Neuronal stem cell (in vitro differentiated cells): Measurements from ENCODE around the gene ZNF385B.
A peak's percentile ranks its signal among the peaks of the same experiment; 100 is the strongest.

ENCODE experiments used
- DNase-seq: peaks from one replicate; pipeline ENCODE4 v3.0.0-alpha.2; 2013; ENCODE audit warnings: low spot score
- H2AFZ ChIP-seq: one replicate; pipeline ENCODE4 v1.6.1; 2013; ENCODE audit warnings: mild to moderate bottlenecking, low read length, inconsistent platforms
- H2AK5ac ChIP-seq: 2 replicates; pipeline ENCODE4 v1.6.1; 2013; ENCODE audit warnings: low read depth, mild to moderate bottlenecking, inconsistent platforms, low read length, moderate library complexity, mixed read lengths
- H2BK120ac ChIP-seq: 2 replicates; pipeline ENCODE4 v1.6.1; 2013; ENCODE audit warnings: low read depth, mild to moderate bottlenecking, inconsistent platforms, low read length, moderate library complexity, mixed read lengths
- H2BK12ac ChIP-seq: one replicate; pipeline ENCODE4 v1.6.1; 2013; ENCODE audit warnings: low read length, inconsistent platforms
- H2BK15ac ChIP-seq: 2 replicates; pipeline ENCODE4 v1.6.1; 2013; ENCODE audit warnings: mild to moderate bottlenecking, low read length, inconsistent platforms, mixed read lengths
- H2BK5ac ChIP-seq: one replicate; pipeline ENCODE4 v1.6.1; 2013; ENCODE audit warnings: inconsistent platforms, mild to moderate bottlenecking, low read length, moderate library complexity
- H3K14ac ChIP-seq: one replicate; pipeline ENCODE4 v1.6.1; 2013; ENCODE audit warnings: low read length, inconsistent platforms
- H3K18ac ChIP-seq: 2 replicates; pipeline ENCODE4 v1.6.1; 2013; ENCODE audit warnings: low read length, inconsistent platforms
- H3K23ac ChIP-seq: 2 replicates; pipeline ENCODE4 v1.6.1; 2013; ENCODE audit warnings: low read depth, mild to moderate bottlenecking, mixed read lengths, low read length, inconsistent platforms; ENCODE audit not compliant: poor library complexity
- H3K27ac ChIP-seq: replicated peaks from 3 replicates; pipeline ENCODE4 v1.5.1; 2013; ENCODE audit warnings: low read length, inconsistent platforms
- H3K27me3 ChIP-seq, 3 experiments: 2 replicates each; pipeline ENCODE4 v1.6.1; 2013; ENCODE audit warnings: low read length in 3 of 3, mild to moderate bottlenecking in 2 of 3, inconsistent platforms in 1 of 3, low read depth in 1 of 3, mixed read lengths in 1 of 3, moderate library complexity in 1 of 3; ENCODE audit not compliant: control insufficient read depth in 3 of 3, insufficient read depth in 3 of 3
- H3K36me3 ChIP-seq, 2 donors: replicated peaks in 1 of 2; 2 replicates each; pipeline ENCODE4 v1.6.1; 2013; ENCODE audit warnings: low read length in 2 of 2; ENCODE audit not compliant: control insufficient read depth in 2 of 2, insufficient read depth in 2 of 2
- H3K4ac ChIP-seq: 2 replicates; pipeline ENCODE4 v1.6.1; 2013; ENCODE audit warnings: inconsistent platforms, mild to moderate bottlenecking, low read length, moderate library complexity
- H3K4me1 ChIP-seq, 2 donors: 1 replicate in 1 of 2; 2 replicates in 1 of 2; pipeline ENCODE4 v1.6.1; 2013; ENCODE audit warnings: low read length in 2 of 2, low read depth in 1 of 2; ENCODE audit not compliant: control insufficient read depth in 2 of 2, insufficient read depth in 1 of 2
- H3K4me2 ChIP-seq: one replicate; pipeline ENCODE4 v1.6.1; 2013; ENCODE audit warnings: mild to moderate bottlenecking, low read length, inconsistent platforms; ENCODE audit not compliant: insufficient read depth, poor library complexity, severe bottlenecking
- H3K4me3 ChIP-seq, 2 donors: 2 replicates each; pipeline ENCODE4 v1.5.1; 2013; ENCODE audit warnings: low read length in 2 of 2, mild to moderate bottlenecking in 2 of 2, inconsistent platforms in 1 of 2, moderate library complexity in 1 of 2
- H3K79me1 ChIP-seq: one replicate; pipeline ENCODE4 v1.6.1; 2013; ENCODE audit warnings: low read depth, mild to moderate bottlenecking, inconsistent platforms, low read length, moderate library complexity
- H3K9ac ChIP-seq: one replicate; pipeline ENCODE4 v1.6.1; 2013; ENCODE audit warnings: mild to moderate bottlenecking, low read depth, low read length, inconsistent platforms; ENCODE audit not compliant: poor library complexity
- H3K9me3 ChIP-seq, 2 donors: replicated peaks in 1 of 2; 2 replicates each; pipeline versions ENCODE3 to v1.6.1; 2013; ENCODE audit warnings: low read length in 2 of 2, mild to moderate bottlenecking in 2 of 2, inconsistent platforms in 1 of 2, low read depth in 1 of 2, mixed read lengths in 1 of 2, moderate library complexity in 1 of 2; ENCODE audit not compliant: control insufficient read depth in 2 of 2, insufficient read depth in 1 of 2
- H4K8ac ChIP-seq: one replicate; pipeline ENCODE4 v1.6.1; 2013; ENCODE audit warnings: low read depth, mild to moderate bottlenecking, inconsistent platforms, low read length, moderate library complexity
- H4K91ac ChIP-seq: one replicate; pipeline ENCODE4 v1.6.1; 2013; ENCODE audit warnings: low read length, low read depth, mild to moderate bottlenecking, inconsistent platforms; ENCODE audit not compliant: poor library complexity
- WGBS, 2 donors: extraction: QIAGEN DNeasy Blood & Tissue Kit; methylation state at CpG; one replicate each; pipeline ENCODE4 v1.1.7; 2013; ENCODE audit warnings: missing lambda C conversion rate in 2 of 2, mixed read lengths in 1 of 2; ENCODE audit not compliant: insufficient read length in 2 of 2, insufficient replicate concordance in 1 of 2; ENCODE audit errors: extremely low coverage in 2 of 2; 5-methylcytosine and 5-hydroxymethylcytosine counted together

The ZNF385B gene

DNA sequence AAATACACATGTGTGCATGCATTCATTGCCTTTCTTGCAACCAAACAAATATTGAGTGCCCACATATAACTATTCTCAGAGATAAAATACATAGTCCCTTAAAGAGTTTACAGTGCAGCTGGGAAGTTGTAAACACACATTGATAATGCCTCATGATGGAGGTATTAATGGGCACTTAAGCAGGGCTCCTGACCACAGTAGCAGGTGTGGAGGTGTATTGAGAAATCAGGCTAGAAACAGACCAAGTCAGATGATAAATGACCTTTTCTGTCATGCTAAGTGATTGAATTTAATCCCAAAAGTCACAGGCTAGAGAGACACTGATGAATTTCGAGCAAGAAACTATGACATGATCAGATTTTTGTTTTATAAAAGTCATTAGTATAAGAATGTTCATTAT is 157.7 kb downstream of the ZNF385B start:
- DNase-seq: no peak
- Histone ChIP-seq H3K4me3 (no peak overlapping the region), H2BK120ac (no peak overlapping the region), H3K79me1 (peaks cover 4% of the 10 kb centered on the region), H3K4me2 (no peak overlapping the region), H3K23ac (no peak overlapping the region), H2AFZ (no peak overlapping the region), H3K27ac (no peak overlapping the region), H3K27me3 (peaks cover 0 to 5% (median 0%) of the 10 kb centered on the region in 3 experiments), H2BK5ac (no peak overlapping the region), H3K18ac (no peak overlapping the region), H2BK12ac (no peak overlapping the region), H4K8ac (no peak overlapping the region), H3K14ac (no peak overlapping the region), H3K9me3 (no peaks in the 10 kb centered on the region), H3K9ac (no peak overlapping the region), H3K4me1 (peaks cover 2 to 4% of the 10 kb centered on the region in 2 donors), H4K91ac (no peak overlapping the region), H2BK15ac (no peak overlapping the region), H3K36me3 (peaks cover 0 to 2% of the 10 kb centered on the region in 2 donors), H3K4ac (no peak overlapping the region), H2AK5ac (no peak overlapping the region)
- no CpG with 5 or more reads among the region's 1 CpG for WGBS, 2 donors

DNA sequence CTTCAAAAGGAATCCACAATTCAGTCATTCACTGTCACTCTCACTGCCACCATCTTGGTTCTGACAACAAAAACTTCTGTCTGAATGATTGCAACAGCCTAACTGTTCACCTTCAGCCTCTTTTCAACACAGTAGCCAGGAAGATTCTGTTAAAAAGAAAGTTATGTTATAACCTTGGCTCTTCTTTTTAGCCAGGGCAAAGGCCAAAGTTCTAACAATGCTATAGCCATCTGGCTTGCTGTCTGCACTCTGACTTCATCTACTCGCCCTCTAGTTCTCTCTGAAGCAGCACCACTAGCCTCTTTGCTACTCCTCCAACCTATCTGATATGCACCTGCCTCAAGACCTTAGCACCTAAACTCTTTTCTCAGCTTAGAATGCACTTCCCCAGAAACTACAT is 158.5 kb downstream of the ZNF385B start:
- WGBS, 2 donors: no CpG with 5 or more reads among the region's 1 CpG
- H3K27me3 ChIP-seq: peaks cover 0 to 5% (median 0%) of the 10 kb centered on the region in 3 experiments
- peaks cover 2% of the 10 kb centered on the region for H3K79me1 ChIP-seq
- H3K4ac ChIP-seq: no peak overlapping the region
- H3K9ac ChIP-seq: no peak overlapping the region
- peaks cover 0 to 2% of the 10 kb centered on the region in 2 donors for H3K36me3 ChIP-seq
- H3K9me3 ChIP-seq: no peaks in the 10 kb centered on the region
- no peak overlapping the region for H3K27ac ChIP-seq
- H3K23ac ChIP-seq: no peak overlapping the region
- no peak overlapping the region for H4K8ac ChIP-seq
- no peak overlapping the region for H2BK120ac ChIP-seq
- peaks cover 2 to 4% of the 10 kb centered on the region in 2 donors for H3K4me1 ChIP-seq
- H2AFZ ChIP-seq: peak overlapping the region; percentile 57
- H4K91ac ChIP-seq: no peak overlapping the region
- no peak overlapping the region for H2AK5ac ChIP-seq
- no peak overlapping the region for H3K14ac ChIP-seq
- H3K4me2 ChIP-seq: no peak overlapping the region
- H3K4me3 ChIP-seq: no peak overlapping the region
- no peak overlapping the region for H3K18ac ChIP-seq
- no peak overlapping the region for H2BK12ac ChIP-seq
- no peak overlapping the region for H2BK15ac ChIP-seq
- no peak for DNase-seq
- H2BK5ac ChIP-seq: no peak overlapping the region

DNA sequence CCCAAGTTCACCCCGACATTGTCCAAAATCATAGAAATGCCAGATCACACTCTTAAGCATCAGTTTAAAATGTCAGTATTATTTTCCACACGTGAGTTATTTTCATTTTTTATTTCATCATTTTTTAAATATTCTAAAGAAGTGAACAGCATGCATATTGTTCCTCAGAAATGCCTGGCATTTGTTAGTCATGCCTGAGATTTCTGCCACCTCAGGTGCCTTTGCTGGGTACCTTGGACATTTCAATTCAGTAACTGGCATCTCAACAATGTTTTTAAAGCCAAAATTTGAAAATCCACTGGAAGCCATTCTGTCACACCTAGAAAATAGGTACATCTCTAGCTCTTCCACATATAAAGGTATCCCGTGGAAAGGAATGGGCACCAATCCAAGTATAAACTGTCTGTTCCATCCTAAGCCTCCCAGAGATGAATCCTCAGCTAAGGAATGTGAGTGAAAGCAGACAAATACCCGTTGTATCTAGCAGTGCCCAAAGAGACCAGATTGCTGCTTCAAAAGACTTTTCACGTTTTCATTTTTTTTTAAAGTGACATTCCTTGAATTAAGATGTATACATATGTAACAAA is 159.8 kb downstream of the ZNF385B start:
- no peak overlapping the region for H2BK12ac ChIP-seq
- no peak overlapping the region for H3K4ac ChIP-seq
- no peak overlapping the region for H3K27ac ChIP-seq
- no peak overlapping the region for H2AK5ac ChIP-seq
- WGBS, 2 donors: no CpG with 5 or more reads among the region's 5 CpGs
- peaks cover 2% of the 10 kb centered on the region for H3K79me1 ChIP-seq
- no peak overlapping the region for H3K9ac ChIP-seq
- H2AFZ ChIP-seq: no peak overlapping the region
- peaks cover 0 to 5% (median 0%) of the 10 kb centered on the region in 3 experiments for H3K27me3 ChIP-seq
- no peak overlapping the region for H3K4me3 ChIP-seq
- H2BK15ac ChIP-seq: no peak overlapping the region
- H3K4me1 ChIP-seq: peaks cover 2 to 4% of the 10 kb centered on the region in 2 donors
- no peak overlapping the region for H2BK120ac ChIP-seq
- no peak overlapping the region for H3K14ac ChIP-seq
- peaks cover 0 to 2% of the 10 kb centered on the region in 2 donors for H3K36me3 ChIP-seq
- no peak overlapping the region for H2BK5ac ChIP-seq
- no peak overlapping the region for H4K91ac ChIP-seq
- no peak overlapping the region for H3K4me2 ChIP-seq
- no peak overlapping the region for H4K8ac ChIP-seq
- H3K18ac ChIP-seq: no peak overlapping the region
- H3K9me3 ChIP-seq: no peaks in the 10 kb centered on the region
- no peak for DNase-seq
- H3K23ac ChIP-seq: no peak overlapping the region

DNA sequence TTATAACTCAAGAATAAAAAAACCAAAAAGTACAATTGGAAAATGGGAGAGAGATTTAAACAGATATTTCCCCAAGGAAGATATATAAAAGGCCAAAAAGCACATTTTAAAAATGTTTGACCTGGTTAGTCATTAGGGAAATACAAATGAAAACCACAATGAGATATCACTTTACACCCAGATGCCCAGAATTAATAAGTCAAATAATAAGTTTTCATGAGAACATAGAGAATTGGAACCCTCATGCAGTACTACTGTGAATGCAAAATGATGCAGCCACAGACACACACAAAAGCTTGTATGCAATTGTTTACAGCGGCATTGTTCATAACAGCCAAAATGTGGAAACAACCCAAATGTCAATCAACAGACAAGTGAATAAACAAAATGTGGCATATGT is 165.9 kb downstream of the ZNF385B start:
- Histone ChIP-seq H2BK5ac (no peak overlapping the region), H3K4me2 (no peak overlapping the region), H2BK120ac (no peak overlapping the region), H2BK15ac (no peak overlapping the region), H3K9me3 (no peaks in the 10 kb centered on the region), H3K4me3 (no peak overlapping the region), H3K4ac (no peak overlapping the region), H2AK5ac (no peak overlapping the region), H4K91ac (no peak overlapping the region), H3K23ac (no peak overlapping the region), H3K36me3 (peaks cover 0 to 4% of the 10 kb centered on the region in 2 donors), H2AFZ (no peak overlapping the region), H3K27ac (no peak overlapping the region), H3K18ac (no peak overlapping the region), H3K9ac (no peak overlapping the region), H3K79me1 (no peaks in the 10 kb centered on the region), H3K14ac (no peak overlapping the region), H3K4me1 (no peaks in the 10 kb centered on the region), H4K8ac (no peak overlapping the region), H3K27me3 (no peaks in the 10 kb centered on the region), H2BK12ac (no peak overlapping the region)
- WGBS, 2 donors: no CpG with 5 or more reads among the region's 1 CpG
- DNase-seq: no peak
